GM21528 (cell line): ENCODE data around the gene XAB2.
"Not testable (repeated sequence)": the region's sequence is repeated elsewhere in the genome, so short reads cannot be mapped to it uniquely, and the experiment has no call there.

Source experiments
- ATAC-seq: cut with Tn5 transposase; IDR thresholded peaks from one replicate; pipeline ENCODE4 v1.9.1; 2021; ENCODE audit warnings: mild to moderate bottlenecking, moderate library complexity; ENCODE audit not compliant: unreplicated experiment, low FRiP score

Gene XAB2

GRCh38 chr19:7590256-7590655, 39.1 kb downstream of the XAB2 start:
- ATAC-seq: no peak

DNA sequence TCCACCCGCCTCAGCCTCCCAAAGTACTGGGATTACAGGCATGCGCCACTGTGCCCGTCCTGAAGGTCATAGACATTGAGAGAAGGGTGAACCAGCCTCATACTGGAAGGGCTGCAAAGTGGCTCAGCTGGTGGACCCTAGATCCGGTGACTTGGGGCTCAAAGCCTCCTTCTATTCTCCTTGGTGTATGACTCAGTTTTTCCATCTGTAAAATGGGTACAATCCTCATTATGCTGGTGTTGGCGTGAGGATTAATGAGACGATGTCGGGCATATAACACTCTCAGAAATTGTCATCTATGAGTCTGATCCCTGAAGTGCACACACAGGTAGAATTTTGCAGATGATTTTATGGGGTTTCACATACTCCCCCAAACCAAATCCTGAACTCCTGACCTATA, 39.5 kb downstream of the XAB2 start:
- no peak for ATAC-seq

- ATAC-seq: no peak
Observed at GRCh38 chr19:7582446-7582845, 46.9 kb downstream of the XAB2 start.

GRCh38 chr19:7579182-7579581, 50.2 kb downstream of the XAB2 start:
- no peak for ATAC-seq

DNA sequence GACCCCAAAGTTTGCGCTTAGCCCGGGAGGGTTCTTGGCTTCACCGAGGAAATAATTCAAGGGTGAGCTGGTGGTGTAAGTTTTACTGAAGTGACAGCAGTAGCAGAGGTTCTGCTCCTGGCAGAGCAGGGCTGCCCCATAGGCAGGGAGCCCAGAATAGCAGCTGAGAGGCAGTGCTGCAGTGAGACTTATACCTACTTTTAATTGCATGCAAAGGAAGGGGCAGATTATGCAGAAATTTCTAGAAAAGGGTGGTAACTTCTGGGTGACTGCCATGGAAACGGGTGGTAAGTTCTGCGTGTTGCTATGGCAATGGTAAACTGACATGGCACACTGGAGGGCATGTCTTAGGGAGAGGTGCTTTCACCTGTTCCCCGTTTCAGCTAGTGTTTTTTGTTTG, 51.2 kb downstream of the XAB2 start:
- ATAC-seq: no peak

GRCh38 chr19:7577422-7577821, 51.9 kb downstream of the XAB2 start:
- ATAC-seq: not testable (repeated sequence)

- ATAC-seq: no peak
Observed at GRCh38 chr19:7575434-7576040, 53.8 kb downstream of the XAB2 start.

DNA sequence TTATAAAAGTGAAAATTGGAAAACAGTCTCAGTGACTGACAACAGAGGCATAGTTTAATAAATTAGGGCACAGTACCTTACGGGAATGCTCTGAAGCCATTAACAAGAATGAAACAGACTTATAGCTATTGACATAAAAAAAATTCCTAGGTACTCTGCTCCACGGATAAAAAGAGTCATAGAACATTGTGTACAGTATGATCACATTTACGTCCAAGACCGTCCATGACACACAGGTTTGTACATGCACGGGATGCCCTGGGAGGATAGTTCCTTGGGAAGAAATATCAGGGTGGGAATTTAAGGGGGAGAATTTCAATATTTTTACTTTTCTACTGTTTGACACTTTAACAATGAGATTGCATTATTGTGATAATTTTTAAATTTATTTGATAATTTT, 58.6 kb downstream of the XAB2 start:
- ATAC-seq: no peak
